SK-N-SH (cell line): Measurements from ENCODE around the gene PNKP. TPM values are rescaled to one million over a fixed set of nuclear protein-coding genes. Genes with fewer than 3 reads are reported as not detected.

Experiments used
- CTCF ChIA-PET: fragments of 300-600, 350-600 bp; formaldehyde crosslinking; extraction: SDS; loops from one replicate; lab custom pipeline; 2021; lab: Yijun Ruan, JAX
- POLR2A ChIA-PET: fragments of 350-600 bp; sonication (Branson Sonifier 250); formaldehyde crosslinking; extraction: SDS; loops from one replicate; lab custom pipeline; 2020; ENCODE audit warnings: antibody characterized with exemption, inconsistent platforms; lab: Yijun Ruan, JAX
- DNase-seq: peaks from one replicate; pipeline ENCODE4 v3.0.0; 2012
- H2AFZ ChIP-seq: fragments of 200-600 bp; sonication (generic); 2 replicates; pipeline ENCODE4 v1.8.1; 2016; ENCODE audit warnings: antibody characterized with exemption, mild to moderate bottlenecking, low read depth
- H3F3A ChIP-seq: fragments of 200-600 bp; sonication (generic); replicated peaks from 2 replicates; pipeline ENCODE3; 2016; ENCODE audit warnings: antibody characterized with exemption, mild to moderate bottlenecking; ENCODE audit not compliant: insufficient read depth
- H3K27ac ChIP-seq, 2 experiments: fragments of 200-500 bp in 1 of 2; fragments of 200-600 bp in 1 of 2; sonication (Bioruptor generic) in 1 of 2; sonication (generic), shearing (Covaris generic) in 1 of 2; 2 replicates each; pipeline versions ENCODE4 v1.5.1 to v1.6.1; 2014 to 2016; ENCODE audit warnings: low read depth in 2 of 2, inconsistent platforms in 1 of 2, low read length in 1 of 2, mild to moderate bottlenecking in 1 of 2, mixed read lengths in 1 of 2
- H3K27me3 ChIP-seq: fragments of 200-600 bp; sonication (generic), shearing (Covaris generic); 2 replicates; pipeline ENCODE4 v1.6.1; 2016; ENCODE audit warnings: mixed run types; ENCODE audit not compliant: insufficient read depth
- H3K36me3 ChIP-seq, 2 experiments: fragments of 200-500 bp in 1 of 2; fragments of 200-600 bp in 1 of 2; sonication (Bioruptor generic) in 1 of 2; sonication (generic) in 1 of 2; replicated peaks in 1 of 2; 2 replicates each; pipeline versions ENCODE3 to v1.5.1; 2014 to 2016; ENCODE audit warnings: low read length in 1 of 2, mild to moderate bottlenecking in 1 of 2; ENCODE audit not compliant: insufficient read depth in 2 of 2, control insufficient read depth in 1 of 2
- H3K4me1 ChIP-seq, 2 experiments: fragments of 200-500 bp in 1 of 2; fragments of 200-600 bp in 1 of 2; sonication (Bioruptor generic) in 1 of 2; sonication (generic), shearing (Covaris generic) in 1 of 2; 2 replicates each; pipeline versions ENCODE4 v1.5.1 to v1.6.1; 2014 to 2016; ENCODE audit warnings: low read depth in 1 of 2, low read length in 1 of 2, mixed run types in 1 of 2; ENCODE audit not compliant: insufficient read depth in 2 of 2, control insufficient read depth in 1 of 2
- H3K4me2 ChIP-seq: fragments of 200-600 bp; sonication (generic), shearing (Covaris generic); 2 replicates; pipeline ENCODE4 v1.6.1; 2017; ENCODE audit warnings: mixed run types
- H3K4me3 ChIP-seq, 2 experiments: fragments of 200-500 bp in 1 of 2; fragments of 200-600 bp in 1 of 2; sonication (Bioruptor generic) in 1 of 2; sonication (generic), shearing (Covaris generic) in 1 of 2; 2 replicates each; pipeline versions ENCODE4 v1.5.1 to v1.8.1; 2014 to 2016; ENCODE audit warnings: low read depth in 2 of 2, inconsistent platforms in 1 of 2, low read length in 1 of 2, mild to moderate bottlenecking in 1 of 2, mixed read lengths in 1 of 2, moderate library complexity in 1 of 2
- H3K79me2 ChIP-seq: fragments of 200-600 bp; sonication (generic); 2 replicates; pipeline ENCODE4 v1.8.1; 2017; ENCODE audit warnings: mild to moderate bottlenecking; ENCODE audit not compliant: insufficient read depth
- H3K9ac ChIP-seq: fragments of 200-600 bp; sonication (generic); 2 replicates; pipeline ENCODE4 v1.6.1; 2017; ENCODE audit warnings: mixed run types
- H3K9me2 ChIP-seq: fragments of 200-600 bp; sonication (generic); 2 replicates; pipeline ENCODE4 v1.6.1; 2017; ENCODE audit warnings: mixed run types
- H3K9me3 ChIP-seq: fragments of 200-600 bp; sonication (generic); 2 replicates; pipeline ENCODE4 v1.6.1; 2017; ENCODE audit warnings: mixed run types, mild to moderate bottlenecking, moderate library complexity
- H4K20me1 ChIP-seq: fragments of 200-600 bp; sonication (generic); 2 replicates; pipeline ENCODE4 v1.6.1; 2017; ENCODE audit warnings: mild to moderate bottlenecking, mixed run types; ENCODE audit not compliant: insufficient read depth
- ELF1 ChIP-seq: IDR thresholded peaks from 2 replicates; pipeline ENCODE4 v1.4.0; 2012
- EP300 ChIP-seq, 2 experiments: IDR thresholded peaks; 2 replicates each; pipeline versions ENCODE4 v1.4.0 to v1.6.1; 2012; ENCODE audit warnings: borderline replicate concordance in 1 of 2, low read depth in 1 of 2, low read length in 1 of 2
- FOXM1 ChIP-seq: IDR thresholded peaks from 2 replicates; pipeline ENCODE4 v1.4.0; 2012; ENCODE audit warnings: low read depth, mild to moderate bottlenecking
- GABPA ChIP-seq: IDR thresholded peaks from 2 replicates; pipeline ENCODE4 v1.4.0; 2012; ENCODE audit warnings: low read depth, mild to moderate bottlenecking
- JUND ChIP-seq: IDR thresholded peaks from 2 replicates; pipeline ENCODE4 v1.4.0; 2012
- MXI1 ChIP-seq: IDR thresholded peaks from 2 replicates; pipeline ENCODE4 v1.6.1; 2012; ENCODE audit warnings: mild to moderate bottlenecking, low read depth, low read length, improper control_type of control experiment
- NFIC ChIP-seq: IDR thresholded peaks from 2 replicates; pipeline ENCODE4 v1.4.0; 2012; ENCODE audit warnings: borderline replicate concordance
- NRF1 ChIP-seq: IDR thresholded peaks from 2 replicates; pipeline ENCODE4 v1.6.1; 2012; ENCODE audit warnings: low read depth, mild to moderate bottlenecking, low read length
- PBX3 ChIP-seq: IDR thresholded peaks from 2 replicates; pipeline ENCODE4; 2012
- POLR2AphosphoS5 ChIP-seq: IDR thresholded peaks from 2 replicates; pipeline ENCODE4 v1.6.1; 2012; ENCODE audit warnings: low read depth, low read length
- REST ChIP-seq: IDR thresholded peaks from 2 replicates; pipeline ENCODE4 v1.6.1; 2012; ENCODE audit warnings: mild to moderate bottlenecking, low read depth, low read length, moderate library complexity
- RFX5 ChIP-seq: IDR thresholded peaks from 2 replicates; pipeline ENCODE4 v1.6.1; 2012; ENCODE audit warnings: mild to moderate bottlenecking, improper control_type of control experiment, low read length
- RXRA ChIP-seq: IDR thresholded peaks from 2 replicates; pipeline ENCODE4 v1.4.0; 2012; ENCODE audit warnings: low read depth, mild to moderate bottlenecking, borderline replicate concordance
- TEAD4 ChIP-seq: IDR thresholded peaks from 2 replicates; pipeline ENCODE4 v1.4.0; 2012; ENCODE audit warnings: mild to moderate bottlenecking, borderline replicate concordance; ENCODE audit not compliant: insufficient read depth
- USF1 ChIP-seq: IDR thresholded peaks from 2 replicates; pipeline ENCODE4 v1.4.0; 2012; ENCODE audit warnings: low read depth, borderline replicate concordance
- WGBS: methylation state at CpG from one replicate; pipeline ENCODE4 v1.1.6; 2017; ENCODE audit warnings: low lambda C conversion rate; 5-methylcytosine and 5-hydroxymethylcytosine counted together
- polyA plus RNA-seq, 3 experiments: library from polyadenylated mRNA; depleted of rRNA; stranded (reverse); fragments of >200 nt; gene quantifications; 2 replicates each; pipeline ENCODE4 v1.2.3, GENCODE V29; 2012
- TF ChIP-seq, protein P1 (sequence below): fragments of 150-350 bp; IDR thresholded peaks from 2 replicates; pipeline ENCODE4 v1.6.1; 2016; ENCODE audit warnings: mild to moderate bottlenecking, low read depth, low read length

PNKP gene
- polyA plus RNA-seq, 1 of the 3 experiments (the other 2 are of a cell fraction), result 52.0 TPM

GRCh38 chr19:49845414-49845813, 22.0 kb downstream of the PNKP start:
- CTCF ChIA-PET, result no interaction called here
- WGBS, result 88% methylated on average over 3 of the region's 3 CpGs

GRCh38 chr19:49844138-49845095, 23.0 kb downstream of the PNKP start:
- CTCF ChIA-PET, result interaction anchor here (1.1 kb wide), 1 partner anchor 9 kb away, joined by 4 read pairs; no protein-coding TSS in a partner anchor
- no peak overlapping the region for H3K4me3 ChIP-seq
- no peak overlapping the region for H3K27ac ChIP-seq
- no peak overlapping the region for H3K9ac ChIP-seq
- H3K27me3 ChIP-seq, result no peaks in the 10 kb centered on the region
- H3K4me1 ChIP-seq, result peaks cover 9% of the 10 kb centered on the region in 2 experiments; a peak in 1 of 4 replicates
- H3K4me2 ChIP-seq, result no peak overlapping the region
- no peak for DNase-seq
- POLR2A ChIA-PET, result no interaction called here
- no peaks in the 10 kb centered on the region for H3K9me3 ChIP-seq
- H3K79me2 ChIP-seq, result peaks cover 6% of the 10 kb centered on the region; the same call in 1 of the 2 replicates
- no peaks in the 10 kb centered on the region for H4K20me1 ChIP-seq
- WGBS, result 94% methylated on average over 14 of the region's 18 CpGs
- peaks cover 10 to 11% of the 10 kb centered on the region in 2 experiments for H3K36me3 ChIP-seq
- H2AFZ ChIP-seq, result no peak overlapping the region
- peaks cover 19% of the 10 kb centered on the region for H3F3A ChIP-seq
- H3K9me2 ChIP-seq, result no peaks in the 10 kb centered on the region
- no peak for TF ChIP-seq MXI1
- TF ChIP-seq NRF1, result no peak
- TF ChIP-seq FOXM1, result no peak
- no peak for TF ChIP-seq REST
- TF ChIP-seq TEAD4, result no peak
- TF ChIP-seq POLR2AphosphoS5, result no peak
- TF ChIP-seq, protein P1, sequence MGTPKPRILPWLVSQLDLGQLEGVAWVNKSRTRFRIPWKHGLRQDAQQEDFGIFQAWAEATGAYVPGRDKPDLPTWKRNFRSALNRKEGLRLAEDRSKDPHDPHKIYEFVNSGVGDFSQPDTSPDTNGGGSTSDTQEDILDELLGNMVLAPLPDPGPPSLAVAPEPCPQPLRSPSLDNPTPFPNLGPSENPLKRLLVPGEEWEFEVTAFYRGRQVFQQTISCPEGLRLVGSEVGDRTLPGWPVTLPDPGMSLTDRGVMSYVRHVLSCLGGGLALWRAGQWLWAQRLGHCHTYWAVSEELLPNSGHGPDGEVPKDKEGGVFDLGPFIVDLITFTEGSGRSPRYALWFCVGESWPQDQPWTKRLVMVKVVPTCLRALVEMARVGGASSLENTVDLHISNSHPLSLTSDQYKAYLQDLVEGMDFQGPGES, result no peak
- TF ChIP-seq NFIC, result no peak
- TF ChIP-seq ELF1, result no peak
- no peak for TF ChIP-seq USF1
- TF ChIP-seq JUND, result no peak
- no peak for TF ChIP-seq EP300 (IDR thresholded peaks at IDR 0.05; ENCODE audit: borderline replicate concordance in 1 of 2, low read depth in 1 of 2, low read length in 1 of 2)
- no peak for TF ChIP-seq GABPA

More at GRCh38 chr19:49845414-49845813, 22.0 kb downstream of the PNKP start:
- no peak overlapping the region for H2AFZ ChIP-seq
- no peak for TF ChIP-seq RXRA
- TF ChIP-seq, protein P1, result no peak
- TF ChIP-seq RFX5, result no peak
- no peak for TF ChIP-seq PBX3
- no peaks in the 10 kb centered on the region for H4K20me1 ChIP-seq
- H3K79me2 ChIP-seq, result peaks cover 15% of the 10 kb centered on the region; the same call in 1 of the 2 replicates
- H3K9me3 ChIP-seq, result no peaks in the 10 kb centered on the region
- no peak overlapping the region for H3K27ac ChIP-seq
- no peak overlapping the region for H3K4me2 ChIP-seq
- peaks cover 24% of the 10 kb centered on the region for H3F3A ChIP-seq
- no peak overlapping the region for H3K9ac ChIP-seq
- peaks cover 4 to 12% of the 10 kb centered on the region in 2 experiments for H3K36me3 ChIP-seq
- DNase-seq, result no peak
- H3K4me3 ChIP-seq, result no peak overlapping the region
- POLR2A ChIA-PET, result no interaction called here
- no peaks in the 10 kb centered on the region for H3K27me3 ChIP-seq
- H3K9me2 ChIP-seq, result no peaks in the 10 kb centered on the region
- H3K4me1 ChIP-seq, result peaks cover 9 to 10% of the 10 kb centered on the region in 2 experiments; a peak in 1 of 4 replicates
